ENCODE results near the gene FAM181A.

The FAM181A gene

GRCh38 chr14:93930296-93930988 is 3.3 kb downstream of the FAM181A start:
- DNase-seq = peak in 1 of 3 donors; percentile 24

GRCh38 chr14:93930989-93931307 is 3.8 kb downstream of the FAM181A start:
- no peak for DNase-seq

GRCh38 chr14:93932642-93933041 is 5.5 kb downstream of the FAM181A start:
- no peak for DNase-seq

GRCh38 chr14:93935213-93935612 is 8.1 kb downstream of the FAM181A start:
- no peak for DNase-seq

- peak; percentile 36 to 38 (median 36) for DNase-seq
These were observed 9.1 kb downstream of the FAM181A start for GRCh38 chr14:93936245-93936644.

GRCh38 chr14:93936926-93937325 is 9.8 kb downstream of the FAM181A start:
- DNase-seq = no peak

GRCh38 chr14:93937519-93937918 is 10.4 kb downstream of the FAM181A start:
- no peak for DNase-seq

- no peak for DNase-seq
These were observed 11.7 kb downstream of the FAM181A start for GRCh38 chr14:93938751-93939303.

- DNase-seq = peak; percentile 81 to 93 (median 89)
These were observed 12.4 kb downstream of the FAM181A start for GRCh38 chr14:93939304-93940229.

- peak; percentile 33 to 48 (median 41) for DNase-seq
These were observed 13.3 kb downstream of the FAM181A start for GRCh38 chr14:93940437-93940836.

- peak in 2 of 3 donors; percentile 39 to 47 for DNase-seq
These were observed 14.3 kb downstream of the FAM181A start for GRCh38 chr14:93941293-93941910.

GRCh38 chr14:93943052-93943451 is 15.9 kb downstream of the FAM181A start:
- DNase-seq = no peak

GRCh38 chr14:93943930-93944329 is 16.8 kb downstream of the FAM181A start:
- DNase-seq = no peak

- no peak for DNase-seq
These were observed 17.4 kb downstream of the FAM181A start for GRCh38 chr14:93944348-93945069.

GRCh38 chr14:93945070-93945399 is 17.9 kb downstream of the FAM181A start:
- no peak for DNase-seq

- DNase-seq = peak in 1 of 3 donors; percentile 38
These were observed 19.0 kb downstream of the FAM181A start for GRCh38 chr14:93946104-93946503.

GRCh38 chr14:93946541-93947090 is 19.5 kb downstream of the FAM181A start:
- DNase-seq = no peak

GRCh38 chr14:93947282-93947681 is 20.1 kb downstream of the FAM181A start:
- no peak for DNase-seq

- DNase-seq = no peak
These were observed 22.4 kb downstream of the FAM181A start for GRCh38 chr14:93949511-93950075.

- DNase-seq = no peak
These were observed 23.9 kb downstream of the FAM181A start for GRCh38 chr14:93950948-93951634.
